ENCODE results near the gene EXOC4. TPM values are rescaled to one million over a fixed set of nuclear protein-coding genes. Genes with fewer than 3 reads are reported as not detected.

Gene EXOC4
- total and polyA plus RNA-seq, 2 donors (not counting 3 experiments of a cell fraction or from before 2014, with no cell fraction given): 20.3 to 73.1 TPM

- Histone ChIP-seq H3K79me2 (ENCODE audit: control insufficient read depth, insufficient read depth, low read length) (no peaks in the 10 kb centered on the region), H3K9ac (replicated peaks; ENCODE audit: extremely low read depth, insufficient read depth, low read length) (no peak overlapping the region), H2AFZ (ENCODE audit: low read depth, low read length) (no peak overlapping the region), H3K4me2 (ENCODE audit: insufficient read depth, low read length) (no peak overlapping the region), H3K9me1 (replicated peaks; ENCODE audit: control insufficient read depth, extremely low read depth, insufficient read depth, low read length) (no peaks in the 10 kb centered on the region), H3K27me3 (ENCODE audit: control insufficient read depth in 2 of 2, insufficient read depth in 2 of 2, low read length in 2 of 2) (no peaks in the 10 kb centered on the region), H3K4me1 (ENCODE audit: control insufficient read depth, extremely low read depth, insufficient read depth, low read length) (no peaks in the 10 kb centered on the region), H3K27ac (ENCODE audit: insufficient read depth, low read depth, low read length) (no peak overlapping the region), H4K20me1 (replicated peaks; ENCODE audit: control insufficient read depth, extremely low read depth, insufficient read depth, low read length) (no peaks in the 10 kb centered on the region), H3K4me3 (replicated peaks in 1 of 3; ENCODE audit: insufficient read depth in 1 of 3, low read depth in 1 of 3, low read length in 3 of 3) (no peak overlapping the region), H3K9me3 (replicated peaks; ENCODE audit: control insufficient read depth, insufficient read depth, low read length) (no peaks in the 10 kb centered on the region), H3K36me3 (ENCODE audit: control insufficient read depth in 2 of 2, extremely low read depth in 1 of 2, insufficient read depth in 2 of 2, low read length in 2 of 2) (no peaks in the 10 kb centered on the region)
- TF ChIP-seq GATA2 (IDR thresholded peaks at IDR 0.05; ENCODE audit: insufficient read depth, insufficient read length, low read depth, low read length) (no peak), FOS (IDR thresholded peaks at IDR 0.05; ENCODE audit: borderline replicate concordance, insufficient read depth, low read length) (no peak), POLR2AphosphoS5 (IDR thresholded peaks at IDR 0.05; ENCODE audit: insufficient read depth, low read depth, low read length) (no peak), EZH2 (IDR thresholded peaks at IDR 0.05; ENCODE audit: borderline replicate concordance, low read depth, low read length, severe bottlenecking) (no peak), MYC (IDR thresholded peaks at IDR 0.05; ENCODE audit: low read depth, low read length) (no peak), CTCF (IDR thresholded peaks at IDR 0.05; ENCODE audit: extremely low read depth in 1 of 2, insufficient read depth in 1 of 2, low read depth in 1 of 2, low read length in 2 of 2) (no peak), JUN (IDR thresholded peaks at IDR 0.05; ENCODE audit: borderline replicate concordance, insufficient read depth, insufficient read length, low read depth) (no peak), POLR2A (IDR thresholded peaks at IDR 0.05; ENCODE audit: low read depth, low read length) (no peak), MAX (IDR thresholded peaks at IDR 0.05; ENCODE audit: insufficient read depth, insufficient read length) (no peak)
- intact Hi-C loops (cut with micrococcal nuclease): no loop called here
- dilution Hi-C loops (cut with MboI; ENCODE audit: extremely low pct_ligation_motif_present, low sequenced_read_pairs): no loop called here
- ChIA-PET CTCF (no interaction called here), POLR2A (no interaction called here)
- DNase-seq (ENCODE audit: low read depth, low spot score) (no peak), FAIRE-seq (no peak)
- BruUV-seq (replicated peaks): no TSS peak
Measured at GRCh38 chr7:133963629-133964028, 710.8 kb downstream of the EXOC4 start.
